ENCODE measurements around the gene CCDC152. TPM values are rescaled to one million over a fixed set of nuclear protein-coding genes. Genes with fewer than 3 reads are reported as not detected.

The CCDC152 gene
- total RNA-seq, 1 experiment from 2014 or later = not detected

Other genes with a start within 250 kb of the CCDC152 start
- gene SELENOP, start 55.1 kb downstream of the CCDC152 start, total RNA-seq (2021; ENCODE audit: unreplicated experiment) = 11.4 TPM